NT2/D1 (cell line): ENCODE measurements around the gene RBMS3.

Experiments used
- DNase-seq: peaks from one replicate; pipeline ENCODE4 v3.0.0-alpha.2; 2011; ENCODE audit warnings: low read depth, low spot score
- H3K27me3 ChIP-seq: 2 replicates; pipeline ENCODE4 v1.6.0; 2011; ENCODE audit warnings: mild to moderate bottlenecking; ENCODE audit not compliant: insufficient read length, insufficient read depth
- H3K36me3 ChIP-seq: 2 replicates; pipeline ENCODE4 v1.6.1; 2011; ENCODE audit warnings: mild to moderate bottlenecking, low read length, mixed read lengths; ENCODE audit not compliant: insufficient read depth, insufficient read length
- H3K4me1 ChIP-seq: 2 replicates; pipeline ENCODE4 v1.5.1; 2011; ENCODE audit not compliant: insufficient read depth, insufficient read length
- H3K4me3 ChIP-seq: 2 replicates; pipeline ENCODE4 v1.5.1; 2011; ENCODE audit warnings: low read depth; ENCODE audit not compliant: insufficient read length
- H3K9ac ChIP-seq: 2 replicates; pipeline ENCODE4 v1.6.0; 2011; ENCODE audit warnings: low read depth; ENCODE audit not compliant: insufficient read length
- H3K9me3 ChIP-seq: 2 replicates; pipeline ENCODE4 v1.5.1; 2011; ENCODE audit warnings: mild to moderate bottlenecking, low read length; ENCODE audit not compliant: insufficient read depth
- SUZ12 ChIP-seq: IDR thresholded peaks from 2 replicates; pipeline ENCODE4 v1.6.1; 2011; ENCODE audit not compliant: insufficient read length, insufficient read depth; ENCODE audit errors: extremely low read depth
- YY1 ChIP-seq: IDR thresholded peaks from 2 replicates; pipeline ENCODE4 v1.6.1; 2011; ENCODE audit not compliant: insufficient read length, insufficient read depth
- ZNF274 ChIP-seq: IDR thresholded peaks from 2 replicates; pipeline ENCODE4 v1.6.1; 2011; ENCODE audit warnings: mild to moderate bottlenecking, low read depth, low read length

Gene RBMS3

GRCh38 chr3:29822071-29822470, 541.2 kb downstream of the RBMS3 start:
- H3K27me3 ChIP-seq: no peaks in the 10 kb centered on the region
- H3K4me1 ChIP-seq: no peaks in the 10 kb centered on the region
- no peak for DNase-seq
- TF ChIP-seq YY1 (no peak), SUZ12 (no peak), ZNF274 (no peak)
- H3K4me3 ChIP-seq: no peak overlapping the region
- H3K9me3 ChIP-seq: no peaks in the 10 kb centered on the region
- H3K36me3 ChIP-seq: no peaks in the 10 kb centered on the region
- no peak overlapping the region for H3K9ac ChIP-seq

- H3K36me3 ChIP-seq: no peaks in the 10 kb centered on the region
- no peak for DNase-seq
- no peak overlapping the region for H3K9ac ChIP-seq
- H3K9me3 ChIP-seq: no peaks in the 10 kb centered on the region
- no peaks in the 10 kb centered on the region for H3K27me3 ChIP-seq
- H3K4me3 ChIP-seq: no peak overlapping the region
- H3K4me1 ChIP-seq: no peaks in the 10 kb centered on the region
- TF ChIP-seq SUZ12 (no peak), ZNF274 (no peak), YY1 (no peak)
Observed at GRCh38 chr3:29823233-29823632, 542.4 kb downstream of the RBMS3 start.

GRCh38 chr3:29826712-29827111, 545.8 kb downstream of the RBMS3 start:
- no peaks in the 10 kb centered on the region for H3K9me3 ChIP-seq
- TF ChIP-seq SUZ12 (no peak), YY1 (no peak), ZNF274 (no peak)
- H3K36me3 ChIP-seq: no peaks in the 10 kb centered on the region
- H3K4me3 ChIP-seq: no peak overlapping the region
- no peaks in the 10 kb centered on the region for H3K4me1 ChIP-seq
- H3K27me3 ChIP-seq: no peaks in the 10 kb centered on the region
- DNase-seq: no peak
- no peak overlapping the region for H3K9ac ChIP-seq

GRCh38 chr3:29827756-29828155, 546.9 kb downstream of the RBMS3 start:
- no peaks in the 10 kb centered on the region for H3K4me1 ChIP-seq
- no peaks in the 10 kb centered on the region for H3K9me3 ChIP-seq
- no peaks in the 10 kb centered on the region for H3K36me3 ChIP-seq
- DNase-seq: no peak
- H3K4me3 ChIP-seq: no peak overlapping the region
- no peak for TF ChIP-seq YY1
- no peak for TF ChIP-seq SUZ12
- H3K27me3 ChIP-seq: no peaks in the 10 kb centered on the region
- H3K9ac ChIP-seq: no peak overlapping the region

- TF ChIP-seq YY1 (no peak), SUZ12 (no peak), ZNF274 (no peak)
- no peaks in the 10 kb centered on the region for H3K9me3 ChIP-seq
- no peak for DNase-seq
- H3K9ac ChIP-seq: no peak overlapping the region
- H3K4me1 ChIP-seq: no peaks in the 10 kb centered on the region
- H3K4me3 ChIP-seq: no peak overlapping the region
- H3K27me3 ChIP-seq: no peaks in the 10 kb centered on the region
- no peaks in the 10 kb centered on the region for H3K36me3 ChIP-seq
Observed at GRCh38 chr3:29829340-29829739, 548.5 kb downstream of the RBMS3 start.

- no peaks in the 10 kb centered on the region for H3K27me3 ChIP-seq
- H3K4me1 ChIP-seq: no peaks in the 10 kb centered on the region
- no peak overlapping the region for H3K4me3 ChIP-seq
- no peaks in the 10 kb centered on the region for H3K36me3 ChIP-seq
- H3K9ac ChIP-seq: no peak overlapping the region
- TF ChIP-seq YY1 (no peak), ZNF274 (no peak), SUZ12 (no peak)
- no peak for DNase-seq
- no peaks in the 10 kb centered on the region for H3K9me3 ChIP-seq
Observed at GRCh38 chr3:29850641-29851040, 569.8 kb downstream of the RBMS3 start.

GRCh38 chr3:29852767-29853166, 571.9 kb downstream of the RBMS3 start:
- TF ChIP-seq YY1: no peak
- no peak for TF ChIP-seq SUZ12
- no peak for TF ChIP-seq ZNF274
- DNase-seq: no peak
- H3K9me3 ChIP-seq: no peaks in the 10 kb centered on the region
- no peaks in the 10 kb centered on the region for H3K36me3 ChIP-seq
- no peaks in the 10 kb centered on the region for H3K27me3 ChIP-seq
- H3K9ac ChIP-seq: no peak overlapping the region
- H3K4me1 ChIP-seq: no peaks in the 10 kb centered on the region
- no peak overlapping the region for H3K4me3 ChIP-seq

GRCh38 chr3:29853841-29854397, 573.0 kb downstream of the RBMS3 start:
- DNase-seq: no peak
- TF ChIP-seq SUZ12 (no peak), YY1 (no peak), ZNF274 (no peak)
- no peaks in the 10 kb centered on the region for H3K36me3 ChIP-seq
- no peak overlapping the region for H3K9ac ChIP-seq
- H3K4me1 ChIP-seq: no peaks in the 10 kb centered on the region
- no peaks in the 10 kb centered on the region for H3K27me3 ChIP-seq
- H3K9me3 ChIP-seq: no peaks in the 10 kb centered on the region
- no peak overlapping the region for H3K4me3 ChIP-seq
